DOHH2 (cell line): ENCODE data around the gene WDR70.

Experiments used
- H3F3A ChIP-seq: fragments of 200-600 bp; sonication (generic), shearing (Covaris generic); 2 replicates; pipeline ENCODE4 v1.6.0; 2016; ENCODE audit warnings: antibody characterized with exemption, mild to moderate bottlenecking; ENCODE audit not compliant: control insufficient read depth, insufficient read depth
- H3K27ac ChIP-seq: fragments of 200-600 bp; sonication (generic); 2 replicates; pipeline ENCODE4 v1.5.1; 2014; ENCODE audit warnings: low read depth, mild to moderate bottlenecking, low read length, moderate library complexity
- H3K27me3 ChIP-seq: fragments of 200-600 bp; sonication (generic); 2 replicates; pipeline ENCODE4 v1.6.1; 2014; ENCODE audit warnings: mild to moderate bottlenecking, low read length, mixed read lengths; ENCODE audit not compliant: control insufficient read depth
- H3K36me3 ChIP-seq: fragments of 200-600 bp; sonication (generic); 2 replicates; pipeline ENCODE4 v1.6.1; 2014; ENCODE audit warnings: mild to moderate bottlenecking, low read length, moderate library complexity, mixed read lengths; ENCODE audit not compliant: control insufficient read depth
- H3K4me1 ChIP-seq: fragments of 200-600 bp; sonication (generic); 2 replicates; pipeline ENCODE4 v1.6.1; 2014; ENCODE audit warnings: mild to moderate bottlenecking, low read length, mixed read lengths; ENCODE audit not compliant: control insufficient read depth
- H3K4me2 ChIP-seq: fragments of 200-600 bp; sonication (generic); 2 replicates; pipeline ENCODE4 v1.6.0; 2014; ENCODE audit warnings: mild to moderate bottlenecking, low read length, moderate library complexity
- H3K4me3 ChIP-seq: fragments of 200-600 bp; sonication (generic); 2 replicates; pipeline ENCODE4 v1.5.1; 2014; ENCODE audit warnings: mild to moderate bottlenecking, low read length, mixed read lengths
- H3K79me2 ChIP-seq: fragments of 200-600 bp; sonication (generic); 2 replicates; pipeline ENCODE4 v1.6.1; 2014; ENCODE audit warnings: mild to moderate bottlenecking, low read length, mixed read lengths; ENCODE audit not compliant: control insufficient read depth
- H3K9me2 ChIP-seq: fragments of 200-600 bp; sonication (generic); replicated peaks from 2 replicates; pipeline ENCODE4 v1.6.1; 2014; ENCODE audit warnings: mild to moderate bottlenecking, low read length, mixed read lengths; ENCODE audit not compliant: control insufficient read depth
- H3K9me3 ChIP-seq: fragments of 200-600 bp; sonication (generic); 2 replicates; pipeline ENCODE4 v1.6.1; 2014; ENCODE audit warnings: antibody characterized with exemption, low read length, mixed read lengths; ENCODE audit not compliant: control insufficient read depth, insufficient read depth
- H4K20me1 ChIP-seq: fragments of 200-600 bp; sonication (generic); 2 replicates; pipeline ENCODE4 v1.6.0; 2014; ENCODE audit warnings: low read depth, mild to moderate bottlenecking, antibody characterized with exemption, low read length, moderate library complexity; ENCODE audit not compliant: control insufficient read depth, insufficient read depth
- CTCF ChIP-seq: fragments of 200-600 bp; sonication (generic); IDR thresholded peaks from one replicate; pipeline ENCODE4 v1.5.1; 2014; ENCODE audit warnings: antibody characterized with exemption, mild to moderate bottlenecking, low read depth, low read length; ENCODE audit not compliant: poor library complexity, severe bottlenecking
- EZH2phosphoT487 ChIP-seq: fragments of 200-600 bp; sonication (generic); IDR thresholded peaks from 2 replicates; pipeline ENCODE4 v1.6.1; 2017; ENCODE audit warnings: borderline replicate concordance, mild to moderate bottlenecking, antibody characterized with exemption, low read length, moderate library complexity, mixed read lengths

Gene WDR70

GRCh38 chr5:37701868-37702267 is 322.8 kb downstream of the WDR70 start:
- Histone ChIP-seq H3K4me3 (no peak overlapping the region), H3F3A (no peaks in the 10 kb centered on the region), H3K9me3 (no peaks in the 10 kb centered on the region), H3K36me3 (no peaks in the 10 kb centered on the region), H3K4me1 (no peaks in the 10 kb centered on the region), H3K4me2 (no peak overlapping the region), H3K9me2 (no peaks in the 10 kb centered on the region), H4K20me1 (no peaks in the 10 kb centered on the region), H3K79me2 (no peaks in the 10 kb centered on the region), H3K27ac (no peak overlapping the region), H3K27me3 (no peaks in the 10 kb centered on the region)
- TF ChIP-seq EZH2phosphoT487 (no peak), CTCF (no peak)

- no peaks in the 10 kb centered on the region for H3K9me2 ChIP-seq
- no peak overlapping the region for H3K4me2 ChIP-seq
- no peaks in the 10 kb centered on the region for H3K27me3 ChIP-seq
- H3K4me3 ChIP-seq, result no peak overlapping the region
- H3K27ac ChIP-seq, result no peak overlapping the region
- no peaks in the 10 kb centered on the region for H3K4me1 ChIP-seq
- TF ChIP-seq EZH2phosphoT487 (no peak), CTCF (no peak)
- H3K9me3 ChIP-seq, result no peaks in the 10 kb centered on the region
- no peaks in the 10 kb centered on the region for H4K20me1 ChIP-seq
- H3K36me3 ChIP-seq, result no peaks in the 10 kb centered on the region
- no peaks in the 10 kb centered on the region for H3F3A ChIP-seq
- no peaks in the 10 kb centered on the region for H3K79me2 ChIP-seq
Observed at GRCh38 chr5:37703841-37704241, 324.7 kb downstream of the WDR70 start.

GRCh38 chr5:37704406-37704805 is 325.3 kb downstream of the WDR70 start:
- Histone ChIP-seq H3K4me2 (no peak overlapping the region), H3K9me3 (no peaks in the 10 kb centered on the region), H3K79me2 (no peaks in the 10 kb centered on the region), H4K20me1 (no peaks in the 10 kb centered on the region), H3F3A (no peaks in the 10 kb centered on the region), H3K27me3 (no peaks in the 10 kb centered on the region), H3K36me3 (no peaks in the 10 kb centered on the region), H3K9me2 (no peaks in the 10 kb centered on the region), H3K4me3 (no peak overlapping the region), H3K27ac (no peak overlapping the region), H3K4me1 (no peaks in the 10 kb centered on the region)
- TF ChIP-seq EZH2phosphoT487 (no peak), CTCF (no peak)

GRCh38 chr5:37709020-37709419 is 329.9 kb downstream of the WDR70 start:
- Histone ChIP-seq H3F3A (no peaks in the 10 kb centered on the region), H4K20me1 (no peaks in the 10 kb centered on the region), H3K27ac (no peak overlapping the region), H3K4me2 (no peak overlapping the region), H3K36me3 (no peaks in the 10 kb centered on the region), H3K4me3 (no peak overlapping the region), H3K27me3 (no peaks in the 10 kb centered on the region), H3K9me2 (no peaks in the 10 kb centered on the region), H3K9me3 (no peaks in the 10 kb centered on the region), H3K79me2 (no peaks in the 10 kb centered on the region), H3K4me1 (no peaks in the 10 kb centered on the region)
- no peak for TF ChIP-seq CTCF
- TF ChIP-seq EZH2phosphoT487, result no peak
